Fibroblast of mammary gland (primary cell): Measurements from ENCODE around the gene CFAP92.
"Not testable (repeated sequence)": the region's sequence is repeated elsewhere in the genome, so short reads cannot be mapped to it uniquely, and the experiment has no call there.

Source experiments
- DNase-seq: peaks from one replicate; pipeline ENCODE4 v3.0.0-alpha.2; 2010; ENCODE audit warnings: low read depth
- H3K4me3 ChIP-seq: 2 replicates; pipeline ENCODE4 v1.5.1; 2011; ENCODE audit warnings: low read depth, mild to moderate bottlenecking, low read length, moderate library complexity; ENCODE audit not compliant: control insufficient read depth
- TF ChIP-seq, protein P1 (sequence below): conservative IDR thresholded peaks from 2 replicates; pipeline ENCODE4 v1.5.1; 2011; ENCODE audit warnings: low read depth, low read length, inconsistent platforms; ENCODE audit not compliant: control insufficient read depth, insufficient read depth

Gene CFAP92

DNA sequence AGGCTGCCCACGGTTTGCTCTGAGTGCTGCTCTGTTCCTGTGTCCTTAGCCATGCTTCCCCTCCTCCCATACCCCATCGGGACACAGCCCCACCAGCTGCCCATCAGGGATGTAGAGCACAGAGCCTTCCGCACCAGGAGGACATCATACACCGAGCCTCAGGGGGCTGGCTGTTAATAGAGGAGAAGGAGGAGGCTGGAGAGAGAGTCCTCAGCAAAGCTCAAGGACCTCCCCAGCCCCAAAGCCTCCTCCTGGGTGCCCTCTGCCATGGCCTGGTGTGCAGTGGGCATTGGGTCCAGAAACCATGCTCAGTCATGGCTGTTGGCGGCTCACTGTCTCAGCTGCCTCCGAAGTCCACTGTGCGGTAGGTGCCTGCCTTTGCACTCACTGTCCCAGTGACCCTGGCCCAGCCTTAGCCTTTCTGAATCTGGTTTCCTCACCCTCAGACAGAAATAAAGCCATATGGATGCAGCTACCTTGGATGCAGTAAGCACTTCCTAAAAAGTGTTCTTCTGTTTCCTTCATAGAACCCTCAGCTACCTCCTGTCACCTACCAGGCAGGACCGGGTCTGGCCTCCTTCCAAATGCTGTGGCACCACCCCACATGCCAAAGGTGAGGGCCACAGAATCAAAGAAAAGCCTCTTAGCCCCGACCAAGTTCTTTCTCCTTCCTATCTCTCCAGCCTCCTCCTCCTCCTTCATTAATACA, 60.5 kb downstream of the CFAP92 start:
- no peak for DNase-seq
- TF ChIP-seq, protein P1, sequence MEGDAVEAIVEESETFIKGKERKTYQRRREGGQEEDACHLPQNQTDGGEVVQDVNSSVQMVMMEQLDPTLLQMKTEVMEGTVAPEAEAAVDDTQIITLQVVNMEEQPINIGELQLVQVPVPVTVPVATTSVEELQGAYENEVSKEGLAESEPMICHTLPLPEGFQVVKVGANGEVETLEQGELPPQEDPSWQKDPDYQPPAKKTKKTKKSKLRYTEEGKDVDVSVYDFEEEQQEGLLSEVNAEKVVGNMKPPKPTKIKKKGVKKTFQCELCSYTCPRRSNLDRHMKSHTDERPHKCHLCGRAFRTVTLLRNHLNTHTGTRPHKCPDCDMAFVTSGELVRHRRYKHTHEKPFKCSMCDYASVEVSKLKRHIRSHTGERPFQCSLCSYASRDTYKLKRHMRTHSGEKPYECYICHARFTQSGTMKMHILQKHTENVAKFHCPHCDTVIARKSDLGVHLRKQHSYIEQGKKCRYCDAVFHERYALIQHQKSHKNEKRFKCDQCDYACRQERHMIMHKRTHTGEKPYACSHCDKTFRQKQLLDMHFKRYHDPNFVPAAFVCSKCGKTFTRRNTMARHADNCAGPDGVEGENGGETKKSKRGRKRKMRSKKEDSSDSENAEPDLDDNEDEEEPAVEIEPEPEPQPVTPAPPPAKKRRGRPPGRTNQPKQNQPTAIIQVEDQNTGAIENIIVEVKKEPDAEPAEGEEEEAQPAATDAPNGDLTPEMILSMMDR = no peak
- no peak overlapping the region for H3K4me3 ChIP-seq

- TF ChIP-seq, protein P1 = no peak
- no peak for DNase-seq
- no peak overlapping the region for H3K4me3 ChIP-seq
Observed at GRCh38 chr3:128932516-128933212, 61.2 kb downstream of the CFAP92 start.

- TF ChIP-seq, protein P1 = no peak
- no peak for DNase-seq
- H3K4me3 ChIP-seq = no peak overlapping the region
Observed at GRCh38 chr3:128931046-128931445, 62.8 kb downstream of the CFAP92 start.

GRCh38 chr3:128929364-128929763, 64.5 kb downstream of the CFAP92 start:
- no peak for DNase-seq
- TF ChIP-seq, protein P1 = no peak
- H3K4me3 ChIP-seq = no peak overlapping the region

GRCh38 chr3:128923986-128924385, 69.9 kb downstream of the CFAP92 start:
- H3K4me3 ChIP-seq, DNase-seq: not testable (repeated sequence)

- no peak overlapping the region for H3K4me3 ChIP-seq
- no peak for DNase-seq
- TF ChIP-seq, protein P1 = no peak
Observed at GRCh38 chr3:128923576-128923975, 70.3 kb downstream of the CFAP92 start.

DNA sequence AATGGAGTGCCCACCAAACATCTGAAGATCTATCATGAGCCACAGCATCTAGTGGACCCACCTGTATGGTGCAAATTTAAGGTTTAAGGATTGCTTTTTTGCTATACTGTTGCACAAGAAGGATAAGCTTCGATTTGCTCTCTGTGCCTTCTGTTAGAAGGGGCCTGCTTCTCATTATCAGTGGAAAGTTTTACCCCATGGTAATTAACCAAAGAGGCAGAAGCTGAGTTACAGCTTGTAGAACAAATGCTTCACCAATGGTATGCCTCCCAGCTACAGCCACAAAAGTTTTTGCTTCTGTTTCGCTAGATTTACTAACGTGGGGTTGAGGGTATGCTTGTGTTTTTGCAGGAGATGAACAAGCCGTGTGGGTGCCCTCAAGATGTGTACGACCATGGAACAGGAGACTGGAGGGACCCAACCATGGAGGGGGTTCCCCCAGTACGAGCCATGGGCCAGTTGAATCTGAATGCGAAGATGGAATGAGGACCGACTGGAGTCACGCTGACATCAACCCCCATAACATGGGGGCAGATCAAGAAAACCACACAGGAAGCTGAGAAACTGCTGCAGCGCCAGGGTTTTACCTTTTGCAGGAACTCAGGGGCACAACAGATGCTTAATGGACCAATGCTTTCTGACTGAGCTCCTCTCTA, 70.9 kb downstream of the CFAP92 start:
- TF ChIP-seq, protein P1 = no peak
- H3K4me3 ChIP-seq = no peak overlapping the region
- no peak for DNase-seq
